ENCODE data around the gene RAD51B.

Gene RAD51B

GRCh38 chr14:68616221-68616902 is 796.8 kb downstream of the RAD51B start:
- Histone ChIP-seq H3K9me3 (ENCODE audit: control insufficient read depth, low read length) (peaks cover 39% of the 10 kb centered on the region), H3K36me3 (ENCODE audit: control insufficient read depth, insufficient read depth, low read length) (no peaks in the 10 kb centered on the region), H3K4me3 (ENCODE audit: extremely low read depth, insufficient read depth, low read length, poor library complexity, severe bottlenecking) (no peak overlapping the region), H3K4me1 (ENCODE audit: control insufficient read depth, insufficient read depth, low read length, poor library complexity, severe bottlenecking) (peaks cover 23% of the 10 kb centered on the region), H3K27ac (ENCODE audit: low read depth, low read length, severe bottlenecking) (no peak overlapping the region)
- WGBS, 2 experiments (ENCODE audit: insufficient coverage in 2 of 2) = no CpG with 5 or more reads among the region's 1 CpG

- no peaks in the 10 kb centered on the region for H3K36me3 ChIP-seq (ENCODE audit: control insufficient read depth, insufficient read depth, low read length)
- H3K27ac ChIP-seq (ENCODE audit: low read depth, low read length, severe bottlenecking) = peak overlapping the region; percentile 76
- no peak overlapping the region for H3K4me3 ChIP-seq (ENCODE audit: extremely low read depth, insufficient read depth, low read length, poor library complexity, severe bottlenecking)
- peaks cover 19% of the 10 kb centered on the region for H3K4me1 ChIP-seq (ENCODE audit: control insufficient read depth, insufficient read depth, low read length, poor library complexity, severe bottlenecking)
- peaks cover 25% of the 10 kb centered on the region for H3K9me3 ChIP-seq (ENCODE audit: control insufficient read depth, low read length)
- WGBS, 2 experiments (ENCODE audit: insufficient coverage in 2 of 2) = 43 to 55% methylated on average over 1 to 3 of the region's 4 CpGs
Observed at GRCh38 chr14:68619790-68620574, 800.4 kb downstream of the RAD51B start.

- H3K4me1 ChIP-seq (ENCODE audit: control insufficient read depth, insufficient read depth, low read length, poor library complexity, severe bottlenecking) = peaks cover 19% of the 10 kb centered on the region
- 85 to 96% methylated on average over 3 to 5 of the region's 6 CpGs for WGBS, 2 experiments (ENCODE audit: insufficient coverage in 2 of 2)
- H3K36me3 ChIP-seq (ENCODE audit: control insufficient read depth, insufficient read depth, low read length) = no peaks in the 10 kb centered on the region
- no peak overlapping the region for H3K27ac ChIP-seq (ENCODE audit: low read depth, low read length, severe bottlenecking)
- peaks cover 17% of the 10 kb centered on the region for H3K9me3 ChIP-seq (ENCODE audit: control insufficient read depth, low read length)
- H3K4me3 ChIP-seq (ENCODE audit: extremely low read depth, insufficient read depth, low read length, poor library complexity, severe bottlenecking) = no peak overlapping the region
Observed at GRCh38 chr14:68621400-68622365, 802.1 kb downstream of the RAD51B start.

GRCh38 chr14:68622856-68623255 is 803.3 kb downstream of the RAD51B start:
- Histone ChIP-seq H3K4me1 (ENCODE audit: control insufficient read depth, insufficient read depth, low read length, poor library complexity, severe bottlenecking) (peaks cover 28% of the 10 kb centered on the region), H3K4me3 (ENCODE audit: extremely low read depth, insufficient read depth, low read length, poor library complexity, severe bottlenecking) (no peak overlapping the region), H3K27ac (ENCODE audit: low read depth, low read length, severe bottlenecking) (no peak overlapping the region), H3K36me3 (ENCODE audit: control insufficient read depth, insufficient read depth, low read length) (no peaks in the 10 kb centered on the region), H3K9me3 (ENCODE audit: control insufficient read depth, low read length) (peaks cover 5% of the 10 kb centered on the region)
- WGBS, 2 experiments (ENCODE audit: insufficient coverage in 2 of 2) = 81% methylated on average over 3 of the region's 5 CpGs; no CpG with 5 or more reads in 1 of the 2 experiments

GRCh38 chr14:68623307-68623706 is 803.7 kb downstream of the RAD51B start:
- H3K4me3 ChIP-seq (ENCODE audit: extremely low read depth, insufficient read depth, low read length, poor library complexity, severe bottlenecking) = no peak overlapping the region
- H3K27ac ChIP-seq (ENCODE audit: low read depth, low read length, severe bottlenecking) = no peak overlapping the region
- H3K9me3 ChIP-seq (ENCODE audit: control insufficient read depth, low read length) = peaks cover under 1% of the 10 kb centered on the region
- H3K36me3 ChIP-seq (ENCODE audit: control insufficient read depth, insufficient read depth, low read length) = no peaks in the 10 kb centered on the region
- 100% methylated on average over 1 of the region's 3 CpGs; no CpG with 5 or more reads in 1 of the 2 experiments for WGBS, 2 experiments (ENCODE audit: insufficient coverage in 2 of 2)
- H3K4me1 ChIP-seq (ENCODE audit: control insufficient read depth, insufficient read depth, low read length, poor library complexity, severe bottlenecking) = peaks cover 31% of the 10 kb centered on the region

- 80% methylated on average over 2 of the region's 3 CpGs; no CpG with 5 or more reads in 1 of the 2 experiments for WGBS, 2 experiments (ENCODE audit: insufficient coverage in 2 of 2)
- H3K4me3 ChIP-seq (ENCODE audit: extremely low read depth, insufficient read depth, low read length, poor library complexity, severe bottlenecking) = no peak overlapping the region
- peaks cover 35% of the 10 kb centered on the region for H3K4me1 ChIP-seq (ENCODE audit: control insufficient read depth, insufficient read depth, low read length, poor library complexity, severe bottlenecking)
- H3K9me3 ChIP-seq (ENCODE audit: control insufficient read depth, low read length) = no peaks in the 10 kb centered on the region
- no peaks in the 10 kb centered on the region for H3K36me3 ChIP-seq (ENCODE audit: control insufficient read depth, insufficient read depth, low read length)
- H3K27ac ChIP-seq (ENCODE audit: low read depth, low read length, severe bottlenecking) = no peak overlapping the region
Observed at GRCh38 chr14:68623826-68624225, 804.2 kb downstream of the RAD51B start.

GRCh38 chr14:68624541-68625220 is 805.1 kb downstream of the RAD51B start:
- H3K4me1 ChIP-seq (ENCODE audit: control insufficient read depth, insufficient read depth, low read length, poor library complexity, severe bottlenecking) = peaks cover 30% of the 10 kb centered on the region
- no peak overlapping the region for H3K27ac ChIP-seq (ENCODE audit: low read depth, low read length, severe bottlenecking)
- H3K9me3 ChIP-seq (ENCODE audit: control insufficient read depth, low read length) = no peaks in the 10 kb centered on the region
- 98 to 99% methylated on average over 8 to 9 of the region's 11 CpGs for WGBS, 2 experiments (ENCODE audit: insufficient coverage in 2 of 2)
- no peak overlapping the region for H3K4me3 ChIP-seq (ENCODE audit: extremely low read depth, insufficient read depth, low read length, poor library complexity, severe bottlenecking)
- H3K36me3 ChIP-seq (ENCODE audit: control insufficient read depth, insufficient read depth, low read length) = no peaks in the 10 kb centered on the region

- Histone ChIP-seq H3K9me3 (ENCODE audit: control insufficient read depth, low read length) (no peaks in the 10 kb centered on the region), H3K4me3 (ENCODE audit: extremely low read depth, insufficient read depth, low read length, poor library complexity, severe bottlenecking) (no peak overlapping the region), H3K4me1 (ENCODE audit: control insufficient read depth, insufficient read depth, low read length, poor library complexity, severe bottlenecking) (peaks cover 23% of the 10 kb centered on the region), H3K36me3 (ENCODE audit: control insufficient read depth, insufficient read depth, low read length) (no peaks in the 10 kb centered on the region), H3K27ac (ENCODE audit: low read depth, low read length, severe bottlenecking) (no peak overlapping the region)
- 90 to 100% methylated on average over 4 to 5 of the region's 7 CpGs for WGBS, 2 experiments (ENCODE audit: insufficient coverage in 2 of 2)
Observed at GRCh38 chr14:68625366-68626090, 805.9 kb downstream of the RAD51B start.

GRCh38 chr14:68626386-68626785 is 806.8 kb downstream of the RAD51B start:
- 100% methylated on average over 1 of the region's 1 CpG for WGBS, 2 experiments (ENCODE audit: insufficient coverage in 2 of 2)
- Histone ChIP-seq H3K4me3 (ENCODE audit: extremely low read depth, insufficient read depth, low read length, poor library complexity, severe bottlenecking) (no peak overlapping the region), H3K4me1 (ENCODE audit: control insufficient read depth, insufficient read depth, low read length, poor library complexity, severe bottlenecking) (peaks cover 20% of the 10 kb centered on the region), H3K9me3 (ENCODE audit: control insufficient read depth, low read length) (no peaks in the 10 kb centered on the region), H3K36me3 (ENCODE audit: control insufficient read depth, insufficient read depth, low read length) (no peaks in the 10 kb centered on the region), H3K27ac (ENCODE audit: low read depth, low read length, severe bottlenecking) (no peak overlapping the region)

Measured in mesodermal cell (in vitro differentiated cells).